GM12878 (cell line): Measurements from ENCODE around the gene ALOXE3. TPM values are rescaled to one million over a fixed set of nuclear protein-coding genes. Genes with fewer than 3 reads are reported as not detected.

ENCODE experiments used
- CBFB ChIP-seq: IDR thresholded peaks from 2 replicates; pipeline ENCODE4 v1.6.1; 2016; ENCODE audit warnings: antibody characterized with exemption, low read depth
- CUX1 ChIP-seq: IDR thresholded peaks from 2 replicates; pipeline ENCODE4 v1.6.1; 2012; ENCODE audit warnings: improper control_type of control experiment, low read depth, low read length; ENCODE audit not compliant: insufficient replicate concordance
- DPF2 ChIP-seq: fragments of 450-650 bp; IDR thresholded peaks from 2 replicates; pipeline ENCODE4 v1.6.1; 2017; ENCODE audit warnings: mild to moderate bottlenecking
- E4F1 ChIP-seq: fragments of 450-650 bp; IDR thresholded peaks from 2 replicates; pipeline ENCODE4 v1.6.1; 2018; ENCODE audit warnings: borderline replicate concordance, mild to moderate bottlenecking; ENCODE audit not compliant: partially characterized antibody
- ETV6 ChIP-seq, 2 experiments: fragments of 450-650 bp in 1 of 2; IDR thresholded peaks in 1 of 2; conservative IDR thresholded peaks in 1 of 2; 2 replicates each; pipeline ENCODE4 v1.6.1; 2014; ENCODE audit warnings: antibody characterized with exemption in 1 of 2, borderline replicate concordance in 1 of 2, low read depth in 1 of 2, mild to moderate bottlenecking in 1 of 2, moderate library complexity in 1 of 2
- EZH2 ChIP-seq: IDR thresholded peaks from 2 replicates; pipeline ENCODE4 v1.6.1; 2012; ENCODE audit warnings: low read depth, mild to moderate bottlenecking, control low read depth, inconsistent platforms, low read length, borderline replicate concordance; ENCODE audit not compliant: control insufficient read depth
- FOXK2 ChIP-seq: fragments of 450-650 bp; IDR thresholded peaks from 2 replicates; pipeline ENCODE4 v1.6.1; 2017; ENCODE audit warnings: mild to moderate bottlenecking, moderate library complexity
- HDAC6 ChIP-seq: fragments of 200-600 bp; sonication (generic); IDR thresholded peaks from one replicate; pipeline ENCODE4 v1.8.0; 2017; ENCODE audit warnings: antibody characterized with exemption; ENCODE audit not compliant: unreplicated experiment
- IKZF1 ChIP-seq: fragments of 450-650 bp; conservative IDR thresholded peaks from 2 replicates; pipeline ENCODE4 v1.6.1; 2017; ENCODE audit warnings: antibody characterized with exemption, mild to moderate bottlenecking
- IRF3 ChIP-seq: fragments of 450-650 bp; IDR thresholded peaks from 2 replicates; pipeline ENCODE4 v1.6.1; 2014; ENCODE audit warnings: mild to moderate bottlenecking
- MTA2 ChIP-seq: fragments of 450-650 bp; IDR thresholded peaks from 2 replicates; pipeline ENCODE4 v1.6.1; 2016; ENCODE audit warnings: low read depth, mild to moderate bottlenecking, moderate library complexity
- NRF1 ChIP-seq: conservative IDR thresholded peaks from 2 replicates; pipeline ENCODE4 v1.6.1; 2011; ENCODE audit warnings: mild to moderate bottlenecking, low read depth, low read length, improper control_type of control experiment
- RFX5 ChIP-seq: IDR thresholded peaks from 2 replicates; pipeline ENCODE4 v1.6.1; 2011; ENCODE audit warnings: low read depth, low read length, improper control_type of control experiment
- SREBF1 ChIP-seq: IDR thresholded peaks from 2 replicates; pipeline ENCODE4 v1.6.1; 2012; ENCODE audit warnings: mild to moderate bottlenecking, low read length
- ZNF217 ChIP-seq: fragments of 450-650 bp; IDR thresholded peaks from 2 replicates; pipeline ENCODE4 v1.6.1; 2017; ENCODE audit warnings: antibody characterized with exemption, mild to moderate bottlenecking
- ZNF274 ChIP-seq: IDR thresholded peaks from one replicate; pipeline ENCODE4 v1.8.0; 2011; ENCODE audit not compliant: insufficient read length, insufficient read depth
- ZNF592 ChIP-seq: fragments of 450-650 bp; IDR thresholded peaks from 2 replicates; pipeline ENCODE4 v1.6.1; 2017; ENCODE audit warnings: mild to moderate bottlenecking, moderate library complexity
- polyA plus RNA-seq, 11 experiments: library from polyadenylated mRNA; depleted of rRNA in 4 of 11; unstranded in 6 of 11; stranded (reverse) in 5 of 11; fragments of >200 nt; fragmentation: Nextera tagmentation in 4 of 11; fragmentation: Illumina TruSeq in 1 of 11; extraction: Ambion mirVana in 4 of 11; extraction: Trizol in 1 of 11; gene quantifications; 1 replicate in 1 of 11; 2 replicates in 10 of 11; pipeline versions ENCODE4 v1.2.1 to v1.2.3, GENCODE V29; 2011 to 2016; ENCODE audit warnings: inconsistent platforms in 2 of 11, missing spikeins in 2 of 11, low read depth in 1 of 11
- total RNA-seq, 4 experiments: library from RNA; depleted of rRNA in 3 of 4; stranded (reverse); fragments of >200 nt in 3 of 4; fragmentation: Illumina TruSeq in 1 of 4; extraction: Trizol in 1 of 4; gene quantifications; 2 replicates each; pipeline versions ENCODE4 v1.2.1 to v1.2.3, GENCODE V29; 2013 to 2021

Gene ALOXE3
- total and polyA plus RNA-seq, 10 of the 15 experiments (the other 5 are each of a cell fraction or from before 2014, with no cell fraction given), result 0.04 TPM; not detected in 9

- TF ChIP-seq ETV6 (conservative IDR thresholded peaks at IDR 0.05 in 1 of 2, IDR thresholded peaks at IDR 0.05 in 1 of 2; ENCODE audit: borderline replicate concordance in 1 of 2, low read depth in 1 of 2) (no peak), ZNF592 (no peak), DPF2 (no peak; the same call in 1 of the 2 replicates), MTA2 (no peak), IKZF1 (peak; percentile 72), EZH2 (no peak), NRF1 (no peak), IRF3 (no peak), HDAC6 (no peak), E4F1 (no peak), ZNF217 (no peak), SREBF1 (no peak), FOXK2 (no peak), CBFB (no peak), RFX5 (no peak), CUX1 (no peak), ZNF274 (no peak)
Observed at GRCh38 chr17:8118769-8119580, 661 bp upstream of the ALOXE3 start (continued).
